Fibroblast of skin of right quadriceps (primary cell): ENCODE results near the gene FBXO21.
A peak's percentile ranks its signal among the peaks of the same experiment; 100 is the strongest.
"Not testable (repeated sequence)": the region's sequence is repeated elsewhere in the genome, so short reads cannot be mapped to it uniquely, and the experiment has no call there.

Source experiments
- DNase-seq: peaks from one replicate; pipeline ENCODE4 v3.0.0-alpha.2; 2013

FBXO21 gene, protein sequence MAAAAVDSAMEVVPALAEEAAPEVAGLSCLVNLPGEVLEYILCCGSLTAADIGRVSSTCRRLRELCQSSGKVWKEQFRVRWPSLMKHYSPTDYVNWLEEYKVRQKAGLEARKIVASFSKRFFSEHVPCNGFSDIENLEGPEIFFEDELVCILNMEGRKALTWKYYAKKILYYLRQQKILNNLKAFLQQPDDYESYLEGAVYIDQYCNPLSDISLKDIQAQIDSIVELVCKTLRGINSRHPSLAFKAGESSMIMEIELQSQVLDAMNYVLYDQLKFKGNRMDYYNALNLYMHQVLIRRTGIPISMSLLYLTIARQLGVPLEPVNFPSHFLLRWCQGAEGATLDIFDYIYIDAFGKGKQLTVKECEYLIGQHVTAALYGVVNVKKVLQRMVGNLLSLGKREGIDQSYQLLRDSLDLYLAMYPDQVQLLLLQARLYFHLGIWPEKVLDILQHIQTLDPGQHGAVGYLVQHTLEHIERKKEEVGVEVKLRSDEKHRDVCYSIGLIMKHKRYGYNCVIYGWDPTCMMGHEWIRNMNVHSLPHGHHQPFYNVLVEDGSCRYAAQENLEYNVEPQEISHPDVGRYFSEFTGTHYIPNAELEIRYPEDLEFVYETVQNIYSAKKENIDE

DNA sequence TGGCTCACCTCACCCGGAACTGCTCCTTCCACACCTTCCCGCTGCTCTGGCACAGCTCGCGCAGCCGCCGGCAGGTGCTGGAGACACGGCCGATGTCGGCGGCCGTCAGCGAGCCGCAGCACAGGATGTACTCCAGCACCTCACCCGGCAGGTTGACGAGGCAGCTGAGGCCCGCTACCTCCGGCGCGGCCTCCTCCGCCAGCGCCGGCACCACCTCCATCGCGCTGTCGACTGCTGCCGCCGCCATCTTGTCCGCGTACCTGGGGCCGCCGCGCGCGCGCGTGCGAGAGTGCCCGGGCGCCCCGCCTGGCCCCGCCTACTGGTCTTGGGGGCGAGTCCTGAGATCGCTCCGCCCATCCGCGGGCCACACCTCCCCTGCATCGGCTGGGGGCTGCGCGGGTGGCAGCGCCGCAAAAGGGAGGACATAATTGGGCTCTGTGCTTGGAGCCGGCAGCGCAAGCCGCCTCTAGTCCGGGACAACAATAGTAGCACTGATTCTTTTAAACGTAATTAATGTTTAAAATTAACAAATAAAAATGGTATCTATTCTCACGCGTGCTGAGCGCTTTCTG lies at the start of gene FBXO21:
Gene FBXO21, minus strand, starts transcription at position 261 of the 572 bp plus-strand sequence. Its CDS starts 14 bp downstream, at position 247.
- peak; percentile 83 for DNase-seq

DNA sequence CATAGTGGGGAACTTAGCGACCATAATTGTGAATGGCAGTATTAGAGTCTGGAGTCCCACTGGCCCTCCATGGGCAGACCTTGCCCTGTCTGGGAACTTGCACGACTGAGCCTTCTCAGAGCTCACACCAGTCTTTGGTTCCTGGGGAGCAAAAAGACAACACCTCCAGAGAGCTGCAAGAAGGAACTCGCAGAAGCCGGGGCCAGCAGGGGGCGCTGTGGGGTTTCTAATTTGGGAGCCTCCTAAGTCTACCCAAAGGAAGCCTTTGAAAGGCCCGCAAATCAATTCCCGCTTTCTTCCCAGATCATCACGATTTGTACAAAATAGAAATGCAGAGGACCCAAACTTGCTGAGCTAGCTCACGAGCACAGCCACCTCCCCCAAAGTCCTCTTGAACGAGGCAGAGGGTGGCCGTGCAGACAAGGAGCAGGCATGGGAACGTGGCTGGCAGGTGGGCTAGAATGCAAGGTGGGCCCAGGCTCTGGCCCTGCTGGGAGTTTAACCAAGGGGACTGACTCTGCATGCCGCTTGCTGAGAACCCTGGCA lies 46.3 kb upstream of the FBXO21 start:
- peak; percentile 46 for DNase-seq

DNA sequence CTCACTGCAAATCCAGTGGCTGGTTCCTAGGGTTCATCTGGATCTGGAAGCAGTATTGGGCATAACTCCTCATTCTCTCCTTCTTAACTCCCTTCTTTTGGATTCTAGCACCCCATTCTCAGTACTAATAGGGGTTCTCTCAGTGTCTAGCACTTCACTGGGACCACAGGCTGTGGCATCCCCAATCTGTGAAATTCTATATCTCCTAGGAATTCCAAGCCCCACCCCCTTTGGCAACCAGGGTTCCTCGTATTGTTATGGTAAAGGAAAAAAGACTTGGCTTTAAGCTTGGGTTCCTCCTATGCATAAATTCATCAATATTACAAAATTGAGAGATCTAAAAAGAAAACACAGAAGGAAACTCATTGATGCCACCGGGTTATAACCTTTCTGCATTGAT lies 45.0 kb upstream of the FBXO21 start:
- DNase-seq = no peak

DNA sequence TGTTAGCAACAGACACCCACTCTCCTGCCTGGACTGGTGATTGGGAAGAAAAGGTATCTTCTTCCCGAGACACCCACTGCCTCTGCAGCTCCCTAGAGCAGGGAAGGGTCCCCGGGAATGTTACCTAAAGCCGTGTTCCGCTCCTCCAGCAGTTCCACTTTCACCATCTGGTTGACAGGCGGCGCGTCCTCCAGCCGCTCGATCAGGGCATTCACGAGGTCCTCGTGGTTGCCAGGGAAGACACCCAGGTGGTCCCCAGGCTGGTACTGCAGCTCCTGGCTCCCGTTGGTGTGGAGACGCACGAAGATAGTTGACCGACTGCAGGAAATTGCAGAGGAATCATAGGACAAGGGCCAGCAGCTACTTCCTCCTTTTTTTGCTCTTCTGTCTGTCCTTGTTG lies 44.2 kb upstream of the FBXO21 start:
- DNase-seq = no peak

DNA sequence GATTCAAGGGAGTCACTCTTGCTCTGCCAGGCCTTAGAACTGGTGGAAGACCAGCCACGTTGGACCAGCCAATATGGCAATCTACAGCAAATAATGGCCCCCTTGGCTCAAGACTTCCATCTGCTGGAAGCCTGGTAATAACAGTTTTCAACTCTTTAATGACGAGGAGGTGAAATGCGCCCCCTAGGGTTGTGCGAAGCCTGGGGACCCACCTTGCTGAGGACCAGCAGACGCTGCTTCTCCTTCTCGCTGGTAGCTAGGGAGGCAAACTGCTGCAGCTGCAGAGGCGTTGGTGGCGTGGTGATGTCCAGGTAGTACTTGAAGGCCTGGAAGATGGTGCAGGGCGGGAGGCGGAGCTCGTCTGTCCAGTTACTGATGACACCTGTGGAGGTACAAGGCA lies 41.5 kb upstream of the FBXO21 start:
- no peak for DNase-seq

DNA sequence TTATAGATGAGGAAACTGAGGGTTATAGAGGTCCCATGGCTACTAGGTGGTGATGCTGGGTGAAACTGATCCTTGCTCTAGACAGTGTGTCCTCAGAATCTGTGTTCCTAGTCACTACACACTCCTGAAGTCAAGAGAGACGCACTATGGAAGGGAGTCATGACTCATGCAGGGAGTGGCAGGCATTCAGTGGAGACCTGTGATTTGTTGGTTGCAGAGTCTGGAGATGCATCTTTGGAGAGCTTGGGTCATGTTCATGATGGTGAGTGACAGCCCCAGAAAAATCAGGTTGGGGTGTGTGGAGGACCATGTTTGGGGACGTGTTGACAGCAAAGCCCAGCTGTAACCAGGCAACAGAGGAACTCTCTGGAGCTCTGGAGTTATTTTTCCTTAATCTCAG lies 38.0 kb upstream of the FBXO21 start:
- no peak for DNase-seq

DNA sequence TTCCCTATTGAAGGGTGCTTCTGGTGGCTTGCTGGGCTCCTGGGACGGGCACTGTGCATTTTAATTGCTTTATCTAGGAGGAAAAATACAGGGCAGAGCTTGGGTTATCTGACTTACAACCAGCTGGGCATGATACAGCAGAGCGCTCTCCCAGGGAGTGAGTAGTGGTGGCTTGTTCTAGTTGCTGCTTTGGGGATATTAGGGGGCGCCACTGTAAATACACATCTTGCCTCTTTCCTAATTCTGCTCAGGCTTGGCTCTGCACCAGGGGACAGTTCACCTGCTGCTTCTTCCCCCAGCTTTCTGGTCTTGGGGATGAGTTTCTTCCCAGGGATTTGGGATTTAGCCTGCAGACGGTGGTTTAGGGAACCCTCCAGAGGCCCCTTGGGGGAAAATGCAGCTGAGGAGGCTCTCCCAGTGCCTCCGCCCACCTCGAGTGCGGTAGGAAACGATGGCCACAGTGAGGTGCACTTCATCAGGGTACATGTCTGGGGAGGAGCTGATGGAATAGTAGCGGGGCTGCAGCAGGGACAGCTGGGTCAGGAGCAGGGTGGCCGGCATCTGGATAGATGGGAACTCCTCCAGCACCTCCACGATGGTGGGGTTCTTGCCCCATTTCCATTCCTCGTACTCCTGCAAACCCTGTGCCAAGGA lies 36.9 kb upstream of the FBXO21 start:
- DNase-seq = no peak

DNA sequence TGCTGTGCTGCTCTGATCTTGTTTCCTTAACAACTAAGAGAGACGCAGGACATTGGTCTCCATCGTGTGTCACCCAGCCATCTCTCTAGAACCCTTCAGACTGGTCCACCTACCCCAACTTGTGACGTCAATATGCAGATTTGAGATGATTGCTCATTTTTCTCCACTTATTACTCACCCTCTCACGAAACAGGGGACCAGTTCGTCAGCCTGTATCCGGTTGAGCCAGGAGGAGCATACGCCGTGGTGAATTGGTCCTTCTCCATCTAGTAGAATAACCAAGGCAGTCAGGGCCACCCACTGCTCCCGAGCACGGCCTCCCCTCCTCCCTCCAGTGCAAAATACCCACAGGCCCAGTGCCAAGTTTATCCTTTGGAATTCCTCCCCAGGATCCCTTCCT lies 36.2 kb upstream of the FBXO21 start:
- DNase-seq = no peak

DNA sequence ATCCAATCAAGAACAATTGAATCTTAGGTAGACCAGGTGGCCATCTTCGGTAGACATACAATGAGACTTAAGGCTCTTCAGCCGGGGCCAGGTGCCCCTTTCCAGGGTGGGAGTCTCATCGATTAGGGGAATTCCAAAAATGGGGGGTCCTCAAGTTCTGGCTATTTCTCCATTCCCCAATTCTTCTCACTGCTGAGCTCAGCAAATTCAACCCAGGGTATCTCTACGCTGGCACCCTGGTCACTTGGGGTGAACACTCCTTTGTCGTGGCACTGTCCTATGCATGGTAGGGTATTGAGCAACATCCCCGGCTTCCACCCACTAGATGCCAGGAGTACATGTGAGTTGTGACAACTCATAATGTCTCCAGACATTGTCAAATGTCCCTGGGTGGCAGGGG lies 34.9 kb upstream of the FBXO21 start:
- no peak for DNase-seq

DNA sequence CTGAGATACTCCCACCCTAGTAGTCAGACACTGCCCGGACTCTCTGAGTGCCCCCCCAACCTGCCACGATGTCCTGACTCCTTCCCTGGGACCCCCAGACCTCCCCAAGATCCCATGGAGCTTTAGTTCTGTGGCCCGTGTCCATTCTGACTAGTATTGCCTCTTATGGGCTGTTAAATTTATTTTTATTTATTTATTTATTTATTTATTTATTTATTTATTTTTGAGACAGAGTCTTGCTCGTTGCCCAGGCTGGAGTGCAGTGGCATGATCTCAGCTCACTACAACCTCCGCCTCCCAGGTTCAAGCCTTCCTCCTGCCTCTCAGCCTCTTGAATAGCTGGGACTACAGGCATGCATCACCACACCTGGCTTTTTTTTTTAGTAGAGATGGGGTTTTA lies 30.7 kb upstream of the FBXO21 start:
- DNase-seq = not testable (repeated sequence)

DNA sequence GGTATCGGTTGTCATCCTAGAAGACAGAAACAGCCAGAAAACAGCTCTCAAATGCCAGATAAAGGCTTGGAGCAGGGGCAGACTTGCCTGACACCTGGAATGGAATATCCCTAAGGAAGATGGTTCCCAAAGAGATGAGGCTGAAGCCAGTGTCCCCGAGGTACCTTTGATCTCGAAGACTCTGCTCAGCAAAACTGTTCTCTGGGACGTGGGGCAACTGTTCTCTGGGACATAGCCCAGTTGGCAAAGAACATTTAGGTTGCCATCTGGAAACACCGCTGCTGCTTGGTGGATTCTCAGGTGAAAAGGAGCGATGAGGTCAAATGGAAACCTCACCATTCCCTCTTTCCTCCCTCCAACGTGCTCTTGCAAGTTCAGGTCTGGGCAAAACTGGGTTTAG lies 27.9 kb upstream of the FBXO21 start:
- DNase-seq = no peak

DNA sequence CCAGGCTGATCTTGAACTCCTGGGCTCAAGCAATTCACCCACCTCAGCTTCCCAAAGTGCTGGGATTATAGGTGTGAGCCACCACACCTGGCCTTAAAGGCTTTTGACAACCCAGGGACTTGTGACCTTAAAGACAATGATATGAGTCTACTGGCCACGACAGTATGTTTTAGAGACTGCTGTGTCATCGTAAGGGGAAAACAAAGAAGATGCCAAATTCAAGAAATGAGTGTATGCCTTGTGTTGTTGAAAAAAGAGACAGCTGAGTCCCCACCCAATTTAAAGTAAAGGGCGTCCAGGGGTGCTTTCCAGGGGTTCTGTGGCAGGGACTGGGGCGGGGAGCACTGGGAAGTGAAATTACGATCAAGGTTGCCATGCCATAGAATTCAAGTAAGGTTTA lies 26.4 kb upstream of the FBXO21 start:
- DNase-seq = no peak

DNA sequence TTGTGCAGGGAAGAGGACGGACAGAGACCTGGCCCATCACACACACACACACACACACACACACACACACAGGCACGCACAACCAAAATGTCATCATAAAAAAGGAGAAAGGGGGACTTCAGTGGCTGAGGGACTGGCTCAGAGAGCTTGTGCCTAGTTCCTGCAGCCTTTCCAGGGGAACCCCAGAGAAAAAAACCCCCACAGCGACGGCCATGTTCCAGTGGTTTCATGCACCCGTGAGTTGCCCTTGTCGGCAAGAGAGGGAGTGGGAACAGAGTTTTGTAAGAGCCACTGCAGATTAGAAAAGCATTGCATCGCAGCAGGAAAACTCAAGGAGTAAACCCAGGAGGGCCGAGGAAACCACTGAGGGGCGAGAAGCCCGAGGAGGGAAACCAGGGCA lies 24.5 kb upstream of the FBXO21 start:
- no peak for DNase-seq

DNA sequence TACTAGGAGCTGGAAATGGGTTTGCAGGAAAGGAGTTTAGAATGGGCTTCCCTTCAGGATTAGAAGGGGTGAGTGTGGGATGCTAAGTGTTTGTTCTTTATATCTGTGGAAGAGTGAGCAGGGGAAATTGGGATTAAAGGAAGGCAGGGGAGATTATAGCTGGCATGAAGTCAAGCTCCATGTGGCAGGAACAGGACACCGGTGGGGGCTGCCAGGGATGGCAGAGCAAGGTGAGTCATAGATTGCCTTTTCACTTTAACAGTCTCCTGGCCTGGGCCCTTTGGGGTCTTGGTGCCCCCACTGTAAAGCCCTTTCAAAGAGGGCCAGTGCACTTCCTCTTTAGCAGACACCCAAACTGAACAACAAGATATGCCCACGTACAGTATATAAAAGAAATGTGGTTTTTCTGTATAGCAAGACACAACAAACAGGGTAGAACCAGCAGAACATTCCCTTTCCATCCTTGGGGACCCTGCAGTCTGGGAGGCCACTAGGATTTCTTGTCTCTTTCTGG lies 23.1 kb upstream of the FBXO21 start:
- no peak for DNase-seq

DNA sequence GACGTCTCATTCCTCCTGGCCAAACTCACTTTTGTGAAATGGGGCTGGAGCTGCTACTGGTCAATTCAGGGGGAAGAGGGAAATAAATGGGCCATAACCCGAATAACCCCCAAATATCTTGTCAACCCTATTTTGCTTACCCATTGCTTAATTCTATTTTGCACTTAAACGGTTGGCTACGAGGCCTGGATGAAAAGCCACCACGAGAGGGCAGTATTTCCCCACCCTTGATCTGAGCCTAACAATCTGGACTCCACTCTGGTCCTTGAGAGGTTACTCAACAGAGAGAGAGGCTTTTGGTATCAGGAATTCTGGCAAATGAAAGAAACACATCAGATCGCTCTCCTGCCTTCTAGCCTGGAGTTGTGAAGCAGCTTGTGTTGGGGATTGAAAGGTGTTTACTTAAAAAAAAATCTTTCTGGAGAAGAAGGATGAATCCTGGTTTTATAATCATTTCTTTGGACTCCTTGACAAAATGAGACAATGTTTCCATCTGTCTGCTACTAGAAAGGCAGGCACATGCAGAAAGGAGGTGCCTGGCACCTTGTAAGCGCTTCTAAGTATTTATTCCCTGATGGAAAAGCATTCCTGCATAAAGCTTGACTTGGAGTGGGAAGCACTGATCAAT lies 22.4 kb upstream of the FBXO21 start:
- DNase-seq = peak; percentile 66

DNA sequence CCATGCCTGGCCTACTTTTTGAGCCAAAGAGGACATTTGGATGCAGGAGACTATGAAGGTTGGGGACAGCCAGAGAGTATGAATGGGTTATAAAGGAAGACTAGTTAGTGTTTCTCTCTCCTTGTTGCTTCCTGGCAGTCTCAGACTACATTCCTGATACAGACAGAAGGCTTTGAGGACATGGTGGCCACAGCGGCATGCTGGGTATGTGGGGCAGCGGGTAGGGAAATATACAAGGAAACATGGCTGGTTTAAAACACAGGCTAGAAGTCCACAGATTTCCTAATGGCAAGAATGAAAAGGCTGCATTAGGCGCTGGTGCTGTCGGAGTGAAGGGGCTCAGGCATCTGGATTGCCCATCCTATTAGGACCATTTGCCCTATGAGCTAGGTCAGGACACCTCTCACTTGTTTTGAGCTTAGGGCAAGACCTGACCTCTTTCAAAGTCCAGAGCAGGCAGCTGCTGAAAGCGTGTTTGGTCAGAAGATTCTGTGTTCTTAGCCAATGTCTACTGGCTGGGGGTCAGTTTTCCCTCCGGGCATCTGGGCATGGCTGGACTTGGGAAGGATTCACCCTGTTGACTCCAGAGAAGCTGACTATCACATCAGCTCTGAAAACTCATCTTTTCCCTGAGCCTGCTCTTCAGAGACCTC lies 20.1 kb upstream of the FBXO21 start:
- DNase-seq = no peak

DNA sequence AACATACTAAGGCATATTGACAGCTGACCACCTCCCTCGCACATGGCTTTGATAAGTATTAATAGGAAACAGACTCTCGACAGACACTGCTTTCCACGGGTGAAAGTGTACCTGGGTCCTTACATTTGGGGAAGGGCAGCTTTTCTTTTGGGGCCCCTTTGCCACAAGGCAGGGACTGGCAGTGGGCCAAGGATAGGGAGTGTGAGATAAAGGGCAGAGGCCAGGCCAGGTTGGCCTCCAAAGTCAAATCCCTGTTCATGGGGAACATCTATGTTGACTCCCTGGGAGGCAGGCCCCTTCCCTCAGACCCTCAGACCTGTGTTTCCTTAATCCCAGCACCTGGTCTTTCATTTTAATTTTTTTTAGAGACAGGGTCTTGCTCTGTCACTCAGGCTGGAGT lies 19.4 kb upstream of the FBXO21 start:
- DNase-seq = no peak

DNA sequence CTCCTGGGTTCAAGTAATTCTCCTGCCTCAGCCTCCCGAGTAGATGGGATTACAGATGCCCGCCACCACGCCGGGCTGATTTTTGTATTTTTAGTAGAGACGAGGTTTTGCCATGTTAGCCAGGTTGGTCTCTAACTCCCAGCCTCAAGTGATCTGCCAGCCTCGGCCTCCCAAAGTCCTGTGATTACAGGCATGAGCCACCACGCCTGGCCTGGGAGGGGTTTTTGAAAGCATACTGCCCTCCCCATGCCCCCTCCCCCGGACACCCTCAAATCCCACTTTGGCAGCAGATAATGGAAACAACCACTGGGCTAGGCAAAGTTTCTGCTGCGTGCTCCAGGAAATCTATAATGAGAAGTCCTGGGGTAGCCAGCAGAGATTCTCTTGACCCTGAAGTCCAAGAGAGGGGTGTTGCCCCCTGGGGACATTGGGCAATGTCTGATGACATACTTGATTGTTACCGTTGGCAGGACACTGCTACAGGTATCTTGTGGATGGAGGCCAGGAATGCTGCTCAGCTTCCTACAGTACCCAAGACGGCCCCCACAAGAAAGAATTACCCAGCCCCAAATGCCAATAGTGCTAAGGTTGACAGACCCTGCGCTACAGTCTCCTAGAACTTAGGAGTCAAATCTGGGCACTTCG lies 18.7 kb upstream of the FBXO21 start:
- DNase-seq = no peak

DNA sequence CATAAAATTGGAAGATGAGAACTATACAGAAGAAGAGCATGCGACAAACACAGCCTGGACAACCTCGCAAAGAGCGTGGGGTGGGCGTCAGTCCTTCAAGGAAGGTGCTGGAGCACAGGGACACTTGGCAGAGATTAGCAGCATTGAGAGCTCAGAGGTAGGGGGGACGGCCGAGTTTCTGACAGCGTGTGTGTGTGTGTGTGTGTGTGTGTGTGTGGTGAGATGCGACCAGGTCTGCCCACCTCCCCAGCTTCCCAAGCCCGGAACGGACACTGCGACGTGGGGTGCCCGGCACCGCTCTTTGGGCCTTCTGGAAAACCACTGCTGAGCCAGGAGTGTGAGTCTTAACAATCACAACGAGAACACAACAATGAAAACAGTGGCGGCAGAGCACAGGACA lies 17.9 kb upstream of the FBXO21 start:
- DNase-seq = no peak

DNA sequence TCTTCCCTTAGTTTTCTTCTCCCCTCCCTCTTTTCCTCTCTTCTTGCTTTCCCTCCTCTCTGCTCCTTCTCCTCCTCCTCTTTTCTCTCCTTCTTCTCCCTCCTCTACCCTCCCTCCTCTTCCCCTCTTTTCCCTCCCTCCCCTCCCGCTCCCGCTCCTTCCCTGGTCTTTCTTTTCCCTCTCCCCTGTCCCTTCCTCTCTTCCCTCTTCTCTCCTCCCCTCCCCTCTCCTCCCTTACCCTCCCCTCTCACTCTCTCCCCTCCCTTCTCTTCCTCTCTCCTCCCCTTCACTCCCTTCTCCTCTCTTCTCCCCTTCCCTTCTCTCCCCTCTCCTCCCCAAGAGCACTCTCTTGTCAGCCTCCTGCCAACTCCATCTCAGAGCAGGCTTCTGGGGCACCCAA lies 17.4 kb upstream of the FBXO21 start:
- DNase-seq = no peak

DNA sequence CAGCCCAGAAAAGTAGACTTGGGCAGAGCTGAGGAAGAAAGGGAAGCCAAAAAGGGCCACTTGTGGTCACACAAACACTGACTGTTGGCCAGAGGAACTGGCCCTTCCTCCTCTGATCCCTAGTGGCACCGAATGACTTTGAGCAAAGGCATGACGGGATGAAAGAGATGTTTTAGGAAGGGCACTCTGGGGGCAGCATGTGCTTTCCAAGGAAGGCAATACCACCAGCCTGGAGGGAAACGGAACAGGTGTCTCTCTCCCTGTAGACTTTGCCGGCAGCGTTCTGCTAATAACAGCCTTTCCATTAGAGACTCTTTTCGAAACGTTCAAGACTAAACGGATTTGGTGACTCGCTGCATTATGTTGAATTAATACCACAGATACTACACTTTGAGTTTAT lies 12.3 kb upstream of the FBXO21 start:
- DNase-seq = no peak

DNA sequence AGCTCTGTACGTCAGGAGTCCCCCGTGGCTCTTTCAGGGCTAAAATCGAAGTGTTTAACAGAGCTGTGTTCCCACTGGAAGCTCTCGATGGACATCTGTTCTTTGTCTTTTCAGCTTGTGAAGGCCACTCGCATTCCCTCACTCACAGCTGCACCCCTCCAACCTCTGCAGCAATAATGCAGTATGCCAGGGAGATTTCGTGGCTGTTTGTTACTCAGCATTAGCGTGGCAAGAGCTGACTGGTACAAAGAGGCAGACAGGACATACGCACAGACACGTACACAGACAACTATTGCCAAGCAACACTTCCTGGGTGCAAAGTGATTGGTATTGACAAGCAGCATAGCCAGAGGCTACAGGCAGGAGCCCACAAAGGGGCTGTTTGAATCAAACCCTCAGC lies 11.8 kb upstream of the FBXO21 start:
- DNase-seq = no peak
